CD4-positive, alpha-beta T cell treated with Interferon alpha-2 for 1 hour (primary cell): ENCODE results near the gene TSPEAR.
"Not testable (repeated sequence)": the region's sequence is repeated elsewhere in the genome, so short reads cannot be mapped to it uniquely, and the experiment has no call there.

Experiments used
- DNase-seq, 2 donors: peaks; one replicate each; pipeline ENCODE4 v3.0.0-alpha.2; 2020 to 2022

The TSPEAR gene

GRCh38 chr21:44580231-44580821 is 131.0 kb downstream of the TSPEAR start, which contains the start of gene KRTAP10-5:
TSS of gene KRTAP10-5 (minus strand) at chr21:44580604. CDS start at chr21:44580578, 26 bp downstream.
- DNase-seq, result not testable (repeated sequence)

GRCh38 chr21:44579833-44580144 is 131.6 kb downstream of the TSPEAR start:
- no peak for DNase-seq

GRCh38 chr21:44579056-44579832 is 132.1 kb downstream of the TSPEAR start:
- no peak for DNase-seq

GRCh38 chr21:44578371-44579055 is 132.9 kb downstream of the TSPEAR start:
- no peak for DNase-seq

GRCh38 chr21:44576025-44576420 is 135.3 kb downstream of the TSPEAR start:
- no peak for DNase-seq

- DNase-seq, result no peak
Measured at GRCh38 chr21:44575307-44576024, 135.9 kb downstream of the TSPEAR start.

- no peak for DNase-seq
Measured at GRCh38 chr21:44574457-44575306, 136.7 kb downstream of the TSPEAR start.

- DNase-seq, result not testable (repeated sequence)
Measured at GRCh38 chr21:44573630-44574456, 137.5 kb downstream of the TSPEAR start, which contains the start of gene KRTAP10-4. TSS of gene KRTAP10-4 (plus strand) at chr21:44573729. CDS start at chr21:44573759, 30 bp downstream.

- DNase-seq, result no peak
Measured at GRCh38 chr21:44572959-44573583, 138.3 kb downstream of the TSPEAR start.

GRCh38 chr21:44571844-44572782 is 139.3 kb downstream of the TSPEAR start:
- no peak for DNase-seq

- DNase-seq, result no peak
Measured at GRCh38 chr21:44571296-44571695, 140.1 kb downstream of the TSPEAR start.

GRCh38 chr21:44569861-44570517 is 141.4 kb downstream of the TSPEAR start:
- DNase-seq, result no peak

- DNase-seq, result no peak
Measured at GRCh38 chr21:44568667-44569556, 142.5 kb downstream of the TSPEAR start.

- DNase-seq, result no peak
Measured at GRCh38 chr21:44568261-44568660, 143.1 kb downstream of the TSPEAR start.

GRCh38 chr21:44567481-44568171 is 143.7 kb downstream of the TSPEAR start:
- no peak for DNase-seq

- DNase-seq, result no peak
Measured at GRCh38 chr21:44566403-44566802, 145.0 kb downstream of the TSPEAR start.

- no peak for DNase-seq
Measured at GRCh38 chr21:44564886-44565598, 146.3 kb downstream of the TSPEAR start.
